HUDEP-2 (cell line): ENCODE measurements around the gene SORBS1.

Experiments used
- DNase-seq, 76 experiments: peaks; one replicate each; lab custom pipeline; 2025; ENCODE audit not compliant: unreplicated experiment in 76 of 76; lab: John Stamatoyannopoulos, UW

SORBS1 gene

DNA sequence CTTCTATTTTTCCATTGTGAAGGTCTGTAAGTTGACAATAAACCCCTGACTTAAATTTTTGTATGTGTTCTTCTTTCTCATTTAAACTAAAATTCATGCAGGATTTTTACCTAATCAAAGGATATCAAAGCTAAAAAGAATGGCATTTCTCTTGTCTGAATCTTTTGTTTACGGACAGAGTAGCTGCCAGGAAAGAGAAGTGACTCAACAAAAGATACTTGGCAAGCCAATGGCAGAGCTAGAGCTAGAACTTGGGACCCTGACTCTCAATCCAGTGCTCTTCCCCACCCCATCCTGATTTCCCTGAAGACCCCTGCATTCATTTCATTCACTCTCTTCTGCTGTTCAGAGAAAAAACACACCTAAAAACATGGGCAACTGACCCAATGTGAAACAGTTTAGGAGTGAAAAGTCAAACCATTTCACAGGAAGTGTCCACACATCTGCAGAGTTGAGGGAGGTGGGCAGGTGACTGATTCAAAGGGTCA, 230.2 kb downstream of the SORBS1 start:
- no peak for DNase-seq

DNA sequence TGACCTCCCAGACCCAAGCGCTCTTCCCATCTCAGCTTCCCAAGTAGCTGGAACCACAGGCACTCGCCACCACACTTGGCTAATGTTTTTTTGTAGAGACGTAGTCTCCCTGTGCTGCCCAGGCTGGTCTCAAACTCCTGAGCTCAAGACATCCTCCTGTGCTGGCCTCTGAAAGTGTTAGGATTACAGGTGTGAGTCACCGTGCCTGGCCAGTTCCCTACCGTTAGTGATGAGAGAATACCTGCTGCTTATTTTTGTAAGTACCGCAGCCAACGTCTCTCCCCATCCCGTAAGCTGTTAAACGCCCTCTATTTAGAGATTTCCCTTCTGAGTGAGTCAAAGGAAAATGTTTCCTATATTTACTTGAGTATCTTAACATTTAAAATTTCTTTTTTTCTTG, 231.9 kb downstream of the SORBS1 start:
- no peak for DNase-seq

DNA sequence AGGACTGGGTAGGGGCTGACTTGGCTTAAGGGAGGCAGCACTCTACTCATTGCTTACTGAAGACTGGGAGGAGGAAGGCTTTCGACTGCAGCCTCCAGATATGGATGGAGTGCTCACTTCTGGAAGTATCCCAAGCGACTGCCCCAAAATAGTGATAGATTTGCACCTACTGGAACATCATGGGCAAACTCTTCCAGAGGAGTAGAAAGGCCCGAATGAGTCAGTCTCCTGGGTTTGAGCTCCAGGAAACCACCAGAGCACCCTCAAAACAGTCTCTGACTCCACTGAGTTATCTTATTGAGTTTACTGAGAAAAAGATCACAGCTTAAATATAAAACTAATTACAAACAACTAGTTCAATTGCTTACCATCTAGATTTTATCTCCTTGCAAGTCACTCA, 233.2 kb downstream of the SORBS1 start:
- no peak for DNase-seq

DNA sequence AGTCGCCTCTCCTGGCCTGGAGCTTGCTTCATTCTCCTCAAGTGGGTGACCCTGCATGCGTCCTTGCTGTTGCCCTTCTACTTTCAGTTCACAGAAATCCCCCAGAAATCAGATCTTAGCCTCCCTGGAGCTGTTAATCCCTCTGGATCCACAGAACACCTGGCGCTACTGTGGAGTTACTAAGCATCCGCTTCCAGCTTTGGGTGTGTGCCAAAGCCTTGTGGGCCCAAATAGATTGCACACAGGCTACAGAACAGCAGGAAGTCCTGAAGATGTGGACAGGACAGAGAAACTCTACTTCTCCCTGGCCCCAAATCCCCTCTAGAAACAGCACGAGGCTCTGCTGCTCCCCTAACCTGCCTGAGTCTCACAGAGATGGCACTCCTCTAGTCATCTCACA, 233.8 kb downstream of the SORBS1 start:
- DNase-seq: no peak

DNA sequence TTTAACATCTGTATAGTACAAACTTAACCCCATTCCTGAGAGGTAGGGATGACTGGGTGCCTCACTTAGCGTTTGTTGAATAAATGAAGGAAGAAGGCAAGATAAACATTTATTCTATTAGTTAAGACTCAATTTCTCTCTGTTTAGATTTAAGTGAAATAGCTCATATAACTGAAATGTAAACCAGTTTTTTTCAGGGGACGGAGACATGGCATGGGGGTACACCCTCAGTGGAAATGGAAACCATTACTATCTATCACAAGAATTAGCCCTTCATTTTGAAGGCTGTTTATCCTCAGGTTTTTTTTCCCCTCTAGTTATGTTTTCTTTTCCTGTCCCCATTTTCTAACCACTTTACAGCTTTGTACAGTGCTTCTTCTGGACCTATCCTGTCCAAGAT, 234.8 kb downstream of the SORBS1 start:
- DNase-seq: no peak

DNA sequence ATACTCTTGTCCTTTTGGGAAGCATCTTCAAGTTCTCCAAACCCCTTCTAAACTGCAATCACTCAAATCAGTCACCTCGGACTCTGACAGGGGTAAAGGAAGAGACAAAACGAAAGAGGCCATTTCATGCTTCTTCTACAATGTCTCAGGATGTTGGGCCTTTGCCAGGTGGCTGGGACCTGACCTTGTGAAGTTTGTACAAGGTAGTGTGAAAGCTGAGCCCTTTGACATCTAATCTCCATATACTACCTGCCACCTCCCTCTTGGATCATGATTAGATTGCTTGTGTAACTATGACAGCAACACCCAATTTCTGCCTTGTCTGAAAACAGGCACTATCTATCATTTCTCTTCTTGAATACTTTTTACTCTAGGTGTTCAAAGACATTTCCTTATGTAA, 235.3 kb downstream of the SORBS1 start:
- no peak for DNase-seq

DNA sequence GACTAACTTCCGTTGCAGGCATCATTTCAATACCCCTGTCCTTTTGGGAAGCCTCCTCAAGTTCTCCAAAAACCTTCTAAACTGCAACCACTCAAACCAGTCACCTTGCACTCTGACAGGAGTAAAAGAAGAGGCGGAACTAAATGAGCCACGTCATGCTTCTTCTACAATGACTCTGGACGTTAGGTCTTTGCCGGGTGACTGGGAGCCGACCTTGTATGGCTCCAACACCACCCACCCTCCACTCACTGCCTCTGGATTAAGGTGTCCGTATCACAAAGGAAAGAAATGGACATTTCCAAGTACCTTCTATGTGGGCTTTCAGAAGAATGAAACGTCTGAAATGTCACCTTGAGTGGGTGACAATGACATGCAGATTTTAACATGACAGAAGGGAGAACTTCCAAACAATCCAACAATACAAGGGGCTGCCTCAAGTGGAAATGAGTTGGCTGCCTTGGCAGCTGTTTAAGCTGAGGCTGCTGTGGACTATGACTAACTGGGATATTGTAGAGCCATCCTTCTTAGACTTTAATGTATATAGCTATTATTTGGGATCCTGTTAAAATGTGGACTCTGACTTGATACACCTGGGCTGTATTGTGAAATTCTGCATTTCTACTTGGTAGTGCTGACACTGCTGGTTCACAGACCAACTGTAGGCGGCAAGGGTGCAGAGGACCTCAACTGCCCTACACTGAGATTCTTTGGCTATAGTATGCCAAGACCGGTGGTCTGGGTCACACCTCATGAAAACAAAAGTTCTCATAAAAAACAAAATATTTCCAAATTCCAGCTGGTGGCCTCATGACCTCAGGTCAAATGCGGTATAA, 236.5 kb downstream of the SORBS1 start:
- no peak for DNase-seq

DNA sequence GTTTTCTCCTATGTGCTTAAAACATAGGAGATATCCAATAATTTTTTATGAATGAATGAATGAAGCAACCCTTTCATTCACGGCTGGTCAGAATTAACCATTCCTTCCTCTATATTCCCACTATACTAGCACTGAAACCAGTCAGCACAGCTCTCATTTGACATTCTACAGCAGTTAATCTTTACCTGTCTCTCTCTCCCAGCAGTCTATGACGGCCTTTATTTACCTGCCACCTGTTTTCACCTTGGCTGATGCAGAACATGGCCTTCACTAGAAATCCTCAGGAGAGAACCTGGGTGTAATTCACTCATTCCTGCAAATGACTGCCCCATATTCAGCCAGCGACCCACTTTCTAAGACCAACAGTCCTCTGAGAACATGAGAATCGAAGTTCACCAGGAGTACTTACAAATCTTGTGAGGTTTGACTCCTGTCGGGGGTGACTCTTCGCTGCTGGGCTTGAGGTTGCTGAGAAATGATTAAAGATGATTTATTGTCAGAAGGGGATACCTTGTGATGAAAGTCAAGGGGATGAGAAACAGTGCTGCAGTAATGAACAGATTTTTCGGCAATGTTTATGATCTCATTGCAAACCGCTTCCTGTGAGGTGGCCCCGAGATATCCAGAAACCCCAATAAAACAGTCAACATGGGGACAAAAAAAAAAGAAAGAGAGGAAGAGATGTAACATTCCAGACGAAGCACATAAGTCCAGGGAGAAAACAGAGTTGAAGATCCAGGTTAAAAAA, 239.4 kb downstream of the SORBS1 start:
- no peak for DNase-seq

DNA sequence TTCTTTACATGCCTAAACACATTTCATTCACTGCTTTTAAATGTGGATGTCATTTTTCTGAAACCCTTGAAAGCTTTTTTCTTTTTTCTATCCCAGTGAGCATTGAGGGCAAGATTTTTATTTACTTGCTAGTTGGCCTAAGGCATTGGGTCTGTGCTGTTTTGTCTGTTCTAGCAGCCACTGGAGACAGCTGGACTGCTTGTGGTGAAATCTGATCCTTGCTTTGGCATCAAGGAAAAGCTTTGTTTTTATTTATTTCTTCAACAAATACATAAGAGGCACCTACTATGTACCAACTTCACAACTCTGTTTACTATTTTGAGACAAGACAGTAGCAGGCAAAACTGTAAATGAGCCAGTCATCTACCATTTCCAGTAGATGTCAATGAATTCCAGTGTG, 241.9 kb downstream of the SORBS1 start:
- DNase-seq: no peak

DNA sequence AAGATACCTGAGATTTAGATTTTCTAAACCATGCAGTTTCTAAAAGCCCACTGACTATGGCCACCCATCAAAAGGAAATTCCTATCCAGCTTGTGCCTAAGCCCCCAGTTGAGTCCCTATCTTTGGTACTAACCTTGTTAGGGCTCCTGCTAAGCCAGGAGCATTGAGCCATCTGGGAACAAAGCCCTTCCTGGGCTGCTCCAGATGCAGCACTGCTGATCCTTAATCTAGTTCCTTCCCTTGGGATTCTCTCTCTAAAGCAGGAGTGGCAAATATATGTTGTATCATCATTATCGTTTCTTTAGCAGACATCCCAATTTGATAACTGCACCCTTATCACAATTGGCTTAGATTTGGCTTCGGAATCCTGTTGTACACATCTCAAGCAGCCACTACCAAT, 245.7 kb downstream of the SORBS1 start:
- DNase-seq: no peak

DNA sequence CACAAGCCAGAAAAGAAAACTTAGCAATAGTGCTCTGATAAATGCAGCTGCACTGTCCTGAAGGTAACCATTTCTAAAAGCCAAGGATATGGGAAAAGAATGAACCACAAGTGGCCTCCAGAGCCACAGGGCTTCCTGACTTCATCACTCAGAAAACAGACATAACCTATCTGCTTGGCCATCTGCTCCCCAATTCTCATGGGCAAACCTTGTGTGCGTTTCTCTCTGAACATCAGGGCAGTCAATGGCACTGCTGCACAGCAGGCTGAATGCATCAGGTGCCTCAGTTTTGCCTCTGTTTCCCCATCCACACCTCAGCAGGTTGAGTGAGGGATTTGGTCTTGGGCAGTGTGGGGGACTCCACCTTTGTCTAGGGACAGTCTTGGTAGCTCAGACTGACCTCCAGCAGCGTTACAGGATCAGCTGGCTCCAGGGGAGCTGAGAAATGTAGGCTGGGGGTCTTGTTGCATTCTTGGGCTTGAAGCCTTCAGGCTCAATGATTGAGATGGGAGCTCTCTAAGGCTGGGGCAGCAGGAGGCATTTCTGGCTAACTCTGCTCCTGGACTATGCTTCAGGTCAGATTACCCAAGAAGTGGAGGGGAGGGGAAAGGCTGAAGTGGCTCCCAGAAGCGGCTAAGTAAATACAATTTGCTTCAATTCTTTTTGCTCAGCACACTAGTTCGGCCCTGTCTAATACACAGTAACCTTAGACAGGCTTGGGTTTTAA, 246.8 kb downstream of the SORBS1 start:
- no peak for DNase-seq

DNA sequence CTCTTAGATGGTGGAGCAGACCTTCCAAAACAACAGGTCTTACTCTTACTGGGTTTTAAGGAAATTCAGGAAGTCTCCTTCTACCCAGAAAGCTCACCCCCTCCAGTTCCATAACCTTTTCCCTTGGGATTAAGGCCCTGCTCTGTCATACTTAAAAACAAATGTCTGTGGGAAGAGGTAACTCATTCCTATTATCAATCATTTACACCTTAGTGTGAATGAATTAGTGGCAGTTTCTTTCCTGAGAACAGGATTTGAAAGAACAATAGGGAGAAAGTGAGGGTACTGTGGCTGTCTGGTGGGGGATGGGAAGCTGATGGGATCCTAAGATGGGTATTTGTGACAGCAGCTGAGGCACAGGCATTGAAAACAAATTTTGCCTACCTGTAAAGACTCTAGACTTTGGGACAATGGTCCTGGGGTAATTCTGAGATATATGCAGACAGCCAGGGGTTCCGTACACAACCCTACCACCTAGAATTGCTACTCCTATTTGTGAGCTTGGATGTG, 248.1 kb downstream of the SORBS1 start:
- no peak for DNase-seq

DNA sequence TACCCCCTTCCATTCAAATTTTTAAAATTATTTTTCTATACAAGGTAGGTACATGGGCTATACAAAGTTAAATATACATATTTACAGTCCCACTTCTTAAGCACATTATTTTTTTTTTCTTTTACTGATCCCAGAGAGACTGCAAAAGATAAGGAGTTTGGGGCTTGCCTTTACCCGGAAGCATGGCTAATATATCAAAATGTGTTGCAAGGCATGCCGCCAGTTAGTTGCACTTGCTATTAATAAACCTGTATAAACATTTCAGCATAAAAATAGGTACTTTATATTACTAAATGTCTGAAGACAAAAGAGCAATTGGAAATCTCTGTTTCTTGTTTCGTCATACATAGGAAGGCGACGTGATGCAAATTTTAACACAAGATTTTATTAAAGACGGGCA, 248.9 kb downstream of the SORBS1 start:
- DNase-seq: no peak

DNA sequence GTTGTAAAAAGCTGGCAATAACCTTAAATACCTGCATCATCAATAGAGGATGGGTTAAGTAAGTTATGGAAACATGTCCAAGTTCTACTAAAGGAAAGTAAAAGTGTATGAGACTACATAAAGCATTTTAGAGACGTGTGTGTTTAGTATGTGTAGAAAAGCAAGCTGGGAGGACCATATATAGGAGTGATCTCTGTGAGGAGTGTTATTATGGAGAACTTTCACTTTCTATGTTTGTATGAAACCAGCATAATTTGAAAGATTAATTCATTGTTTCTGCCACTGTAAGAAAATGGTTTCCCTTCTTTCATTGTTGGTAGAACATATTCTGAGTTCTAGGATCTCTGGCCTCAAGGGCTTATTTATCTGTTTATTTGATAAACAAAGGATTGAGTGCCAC, 251.2 kb downstream of the SORBS1 start:
- DNase-seq: no peak

DNA sequence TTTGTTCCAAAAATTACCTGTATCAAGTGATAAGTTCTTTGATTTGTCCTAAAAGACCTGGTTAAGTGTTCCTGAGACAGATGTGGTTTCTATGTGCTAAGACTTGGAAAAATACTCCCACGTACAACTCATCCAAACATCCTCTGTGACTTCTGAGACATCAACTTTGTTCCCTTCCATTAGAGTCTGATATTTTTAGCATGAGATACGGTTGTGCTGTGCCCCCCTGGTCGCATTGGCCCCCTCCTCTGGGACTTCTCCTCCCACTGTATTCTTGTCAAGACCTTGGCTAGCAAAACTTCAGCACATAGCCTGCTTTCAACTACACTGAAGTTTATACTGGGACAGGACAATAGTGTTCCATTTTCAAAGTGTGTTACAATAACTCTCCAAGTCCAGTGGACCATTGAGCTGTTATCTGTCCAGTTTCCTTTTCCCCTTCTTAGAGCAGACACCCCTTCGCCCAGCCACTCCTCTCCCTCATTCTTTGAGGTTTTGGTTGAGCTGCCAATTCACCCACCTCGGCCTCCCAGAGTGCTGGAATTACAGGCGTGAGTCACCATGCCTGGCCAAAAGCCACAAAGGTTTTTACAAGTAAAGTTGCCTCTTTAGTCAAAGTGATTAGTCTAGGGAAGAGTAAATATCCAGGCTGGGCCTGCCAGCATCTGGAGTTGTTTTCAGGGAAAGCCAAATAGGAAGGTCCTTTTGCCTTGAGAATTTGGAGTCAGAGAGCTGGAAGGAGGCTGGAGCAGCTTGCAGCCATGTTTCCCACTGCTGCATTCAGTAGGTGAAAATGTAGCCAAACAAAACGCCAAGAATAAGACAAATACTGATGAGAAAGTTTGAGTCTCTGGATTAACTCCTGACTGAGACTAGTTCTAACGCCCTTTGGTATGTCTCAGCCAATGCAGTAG, 252.5 kb downstream of the SORBS1 start:
- peak in 66 of 76 experiments; percentile 14 to 83 (median 51) for DNase-seq

DNA sequence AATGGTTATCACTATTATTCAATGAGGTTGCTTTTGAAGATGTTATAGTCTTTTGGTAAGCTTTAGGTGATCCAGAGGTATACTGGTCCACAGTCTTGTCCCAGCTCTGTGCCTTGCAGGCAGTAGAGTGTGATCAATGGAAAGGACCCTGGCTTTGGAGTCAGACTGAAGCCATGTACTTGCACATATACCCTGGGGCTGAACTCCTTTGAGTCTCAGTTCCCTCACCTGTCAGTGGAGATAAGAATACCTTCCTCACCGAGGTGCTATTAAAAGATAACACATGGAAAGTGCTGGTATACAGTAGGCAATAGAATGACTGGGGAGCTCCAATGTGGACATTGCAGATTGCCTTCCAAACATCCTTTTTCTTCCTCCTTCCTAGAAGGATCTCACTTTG, 254.3 kb downstream of the SORBS1 start:
- no peak for DNase-seq

DNA sequence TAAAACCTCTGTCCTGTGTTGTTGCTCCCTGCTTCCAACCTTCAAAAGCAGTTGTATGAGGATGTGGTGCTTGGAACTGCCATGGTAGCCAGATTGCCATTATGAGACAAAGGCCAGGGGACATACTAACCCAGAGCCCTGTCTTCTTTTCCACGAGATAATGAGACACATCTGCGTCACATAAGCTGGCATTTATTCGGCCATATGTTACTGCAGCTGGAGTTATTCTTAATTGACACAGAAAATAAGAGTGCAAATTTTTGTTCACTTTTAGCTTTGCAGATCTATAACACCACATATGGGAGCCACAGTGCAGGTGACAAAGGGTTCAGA, 254.9 kb downstream of the SORBS1 start:
- DNase-seq: no peak

DNA sequence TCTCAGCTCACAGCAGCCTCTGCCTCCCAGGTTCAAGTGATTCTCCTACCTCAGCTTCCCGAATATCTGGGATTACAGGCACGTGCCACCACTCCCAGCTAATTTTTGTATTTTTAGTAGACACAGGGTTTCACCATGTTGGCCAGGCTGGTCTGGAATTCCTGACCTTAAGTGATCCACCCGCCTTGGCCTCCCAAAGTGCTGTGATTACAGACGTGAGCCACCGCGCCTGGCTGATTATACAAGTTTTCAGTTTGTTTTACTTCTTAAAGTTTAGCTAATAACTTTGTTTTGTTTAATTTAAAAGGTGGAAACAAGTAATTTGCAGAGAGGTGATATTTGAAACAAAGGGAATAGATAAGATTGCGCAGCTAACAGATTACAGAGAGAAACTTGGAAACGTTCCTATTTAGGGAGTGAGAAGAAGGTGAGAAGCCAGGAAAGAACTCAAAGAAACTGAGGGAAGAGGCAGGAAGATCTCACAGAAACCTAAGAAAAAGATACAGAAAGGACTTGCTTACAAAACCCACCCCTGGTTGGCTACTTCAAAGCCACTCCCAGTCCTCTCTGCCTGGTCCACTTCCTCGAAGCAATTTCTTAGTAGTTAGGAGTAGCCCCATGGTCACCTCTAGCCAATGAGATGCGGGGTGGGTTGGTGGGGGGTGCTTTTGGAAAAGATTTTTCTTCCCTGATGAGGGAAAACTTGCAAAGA, 255.4 kb downstream of the SORBS1 start:
- no peak for DNase-seq

DNA sequence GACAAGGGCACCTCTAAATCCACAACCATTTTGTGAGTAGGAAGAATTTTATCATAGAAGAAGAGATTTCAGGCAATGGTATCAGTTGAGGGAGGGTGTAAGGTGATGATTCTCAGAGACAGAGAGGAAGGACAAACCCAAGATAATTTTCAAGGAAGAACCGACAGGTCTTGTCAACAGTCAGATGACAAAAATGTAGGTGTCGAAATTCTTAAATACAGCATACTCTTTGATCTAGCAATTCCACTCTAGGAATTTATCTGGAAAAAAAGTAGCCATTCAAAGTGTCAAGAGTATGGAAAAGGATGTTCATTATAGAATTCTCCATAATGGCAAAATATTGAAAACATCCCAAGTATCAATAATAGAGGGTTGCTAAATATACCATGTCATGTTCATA, 256.2 kb downstream of the SORBS1 start:
- no peak for DNase-seq

DNA sequence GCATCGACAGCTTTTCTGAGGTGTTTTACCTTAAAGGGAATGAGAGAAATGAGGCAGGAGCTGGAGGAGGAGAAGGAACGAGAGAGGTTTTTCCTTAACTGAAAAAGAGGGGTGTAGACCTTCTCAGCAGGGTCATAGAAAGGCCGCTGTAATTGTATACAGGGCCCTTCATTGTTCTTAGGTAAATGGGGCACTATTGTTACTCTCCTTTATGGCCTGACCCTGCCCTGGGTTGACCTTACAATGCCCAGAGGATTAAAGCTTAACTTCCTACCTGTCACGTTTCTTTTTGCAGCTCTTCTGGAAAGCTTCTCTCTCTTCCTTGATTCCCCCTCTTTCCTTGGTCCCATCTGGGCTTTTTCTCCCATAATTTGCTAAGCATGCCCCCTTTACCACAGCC, 256.7 kb downstream of the SORBS1 start:
- DNase-seq: no peak
